ENCODE results near the gene BNC2.
"Not testable (repeated sequence)": the region's sequence is repeated elsewhere in the genome, so short reads cannot be mapped to it uniquely, and the experiment has no call there.

Gene BNC2

GRCh38 chr9:16545639-16546038 lies 324.8 kb downstream of the BNC2 start:
- DNase-seq (ENCODE audit: low spot score), result no peak

- no peak for DNase-seq (ENCODE audit: low spot score)
Observed at GRCh38 chr9:16544842-16545241, 325.6 kb downstream of the BNC2 start.

GRCh38 chr9:16543686-16544085 lies 326.8 kb downstream of the BNC2 start:
- no peak for DNase-seq (ENCODE audit: low spot score)

DNA sequence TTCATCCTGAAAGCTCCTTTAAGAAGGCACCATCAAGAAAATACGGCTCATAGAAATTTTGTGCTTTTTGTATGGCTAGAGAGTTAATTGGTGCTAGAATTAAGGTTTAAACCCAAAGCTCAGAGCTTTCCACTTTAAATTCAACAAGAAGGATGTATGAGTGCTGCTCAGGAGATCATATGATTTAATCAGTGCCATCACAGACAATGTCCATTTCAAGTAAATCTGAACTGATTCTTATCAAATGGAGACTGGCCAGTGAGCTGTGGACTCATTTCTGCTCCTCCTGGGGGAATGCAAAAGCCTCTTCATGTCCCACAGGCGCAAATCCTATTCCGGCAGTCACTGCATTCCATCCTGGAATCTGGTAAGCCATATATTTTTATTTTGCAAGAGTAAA lies 327.2 kb downstream of the BNC2 start:
- peak; percentile 55 for DNase-seq (ENCODE audit: low spot score)

- DNase-seq (ENCODE audit: low spot score), result no peak
Observed at GRCh38 chr9:16542290-16542689, 328.2 kb downstream of the BNC2 start.

DNA sequence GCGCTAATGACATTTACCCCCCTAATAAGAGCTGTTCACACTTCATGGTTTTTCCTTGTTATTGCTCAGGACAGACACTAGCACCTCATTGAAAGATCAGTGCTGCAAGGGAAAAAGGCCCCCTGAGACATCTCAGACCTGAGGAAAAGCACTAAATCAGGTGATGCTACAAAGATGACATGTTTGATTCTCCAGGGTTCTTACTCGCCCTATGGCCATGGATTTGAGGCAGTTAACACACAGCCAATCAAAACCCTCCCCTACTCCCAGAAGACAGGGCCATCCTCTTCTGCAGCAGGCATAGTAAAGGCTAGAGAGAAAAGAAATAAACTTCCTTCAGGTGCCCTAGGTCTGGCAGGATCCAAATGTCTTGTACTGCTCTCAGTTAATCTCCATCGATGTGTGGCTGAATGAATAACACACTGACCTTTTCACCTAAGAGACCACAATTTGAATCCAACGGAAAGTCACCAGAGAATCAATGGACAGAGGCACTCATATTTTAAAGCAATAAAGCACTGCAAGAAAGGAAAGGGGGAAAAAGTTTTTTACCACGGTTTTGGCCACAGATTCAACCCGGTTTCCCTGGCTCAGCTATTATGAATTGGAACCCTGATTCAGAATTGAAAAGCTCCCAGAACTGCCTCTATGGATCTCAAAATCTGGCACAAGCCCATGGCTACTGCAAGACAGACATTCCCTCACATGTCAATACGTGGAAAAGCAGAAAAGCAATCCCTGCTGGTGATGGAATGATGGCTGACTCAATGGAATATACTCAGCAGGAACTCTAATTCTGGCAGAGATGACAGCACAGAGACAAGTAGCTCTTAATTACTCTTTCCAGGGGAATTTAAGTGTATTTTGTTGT lies 329.5 kb downstream of the BNC2 start:
- peak; percentile 4 for DNase-seq (ENCODE audit: low spot score)

- DNase-seq (ENCODE audit: low spot score), result not testable (repeated sequence)
Observed at GRCh38 chr9:16539626-16540025, 330.8 kb downstream of the BNC2 start.

- no peak for DNase-seq (ENCODE audit: low spot score)
Observed at GRCh38 chr9:16535555-16535954, 334.9 kb downstream of the BNC2 start.

DNA sequence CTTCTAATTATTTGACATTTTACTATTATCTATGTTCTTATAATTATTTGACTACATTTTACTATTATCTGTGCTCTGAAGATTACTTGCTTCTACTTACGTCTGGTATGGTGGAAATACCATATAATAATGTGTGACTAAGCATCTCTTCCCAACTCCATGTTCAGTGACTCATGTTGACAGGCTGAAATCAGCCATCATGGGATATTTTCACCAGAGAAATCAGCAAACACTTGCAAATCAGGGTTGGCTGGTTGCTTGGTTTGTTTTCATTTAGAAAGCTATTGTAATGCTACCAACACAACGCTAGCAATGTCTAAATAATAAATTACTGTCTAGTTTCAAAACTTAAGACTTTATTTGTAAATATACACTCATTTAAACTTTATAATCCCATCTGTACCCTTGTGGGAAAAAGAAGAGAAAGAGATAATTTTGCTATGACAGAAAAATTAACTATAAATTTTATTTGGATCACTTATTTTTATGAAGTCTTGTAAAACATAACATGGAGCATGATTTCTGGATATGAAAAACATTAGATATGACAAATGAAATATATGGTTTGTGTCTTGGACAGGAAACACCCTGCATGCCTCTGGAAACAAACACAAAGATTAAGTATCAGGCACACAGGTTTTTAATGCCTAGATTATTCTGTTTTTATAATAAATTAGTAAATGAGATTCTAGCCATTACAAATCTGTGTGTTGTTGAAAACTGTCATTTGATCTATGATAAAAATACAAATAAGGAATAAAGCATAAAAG lies 337.6 kb downstream of the BNC2 start:
- DNase-seq (ENCODE audit: low spot score), result no peak

GRCh38 chr9:16532272-16532671 lies 338.2 kb downstream of the BNC2 start:
- no peak for DNase-seq (ENCODE audit: low spot score)

- DNase-seq (ENCODE audit: low spot score), result no peak
Observed at GRCh38 chr9:16530669-16531642, 339.5 kb downstream of the BNC2 start.

DNA sequence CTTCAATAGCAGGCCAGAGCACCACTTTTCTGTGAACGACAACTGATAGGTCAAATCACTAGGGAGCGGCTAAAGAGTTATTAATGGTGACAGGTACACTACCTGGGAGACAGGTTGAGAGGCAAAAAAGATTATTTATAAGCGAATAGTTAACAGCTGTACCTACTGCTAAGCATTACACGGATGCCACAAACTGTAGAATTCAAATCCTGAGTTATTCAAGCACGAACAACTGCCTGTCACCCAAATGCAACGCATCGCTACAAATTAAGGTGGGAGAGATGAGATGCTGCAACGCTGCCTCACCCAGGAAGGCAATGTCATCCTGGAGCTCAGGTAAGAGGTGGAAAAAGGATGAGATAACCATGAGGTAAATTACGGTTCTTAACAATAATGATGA lies 342.9 kb downstream of the BNC2 start:
- no peak for DNase-seq (ENCODE audit: low spot score)

DNA sequence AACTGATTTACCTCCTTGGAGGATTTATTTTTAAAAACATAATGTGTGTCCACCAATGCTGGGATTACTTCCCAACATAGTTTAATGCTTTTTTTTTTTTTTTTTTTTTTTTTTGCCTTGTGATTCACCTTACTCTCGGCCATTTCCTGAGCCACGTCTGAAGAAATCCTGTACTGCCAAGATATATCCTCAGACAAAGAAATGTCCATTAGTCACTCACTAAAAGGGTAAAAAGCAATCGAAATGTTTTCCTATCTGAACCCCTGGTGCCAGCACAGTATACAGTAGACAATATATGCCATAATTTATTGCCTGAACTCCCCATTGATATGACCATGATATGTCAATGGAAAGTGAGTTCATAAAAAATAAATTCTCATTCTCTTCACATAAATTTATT lies 344.1 kb downstream of the BNC2 start:
- no peak for DNase-seq (ENCODE audit: low spot score)

GRCh38 chr9:16524823-16525222 lies 345.6 kb downstream of the BNC2 start:
- no peak for DNase-seq (ENCODE audit: low spot score)

- no peak for DNase-seq (ENCODE audit: low spot score)
Observed at GRCh38 chr9:16524078-16524477, 346.4 kb downstream of the BNC2 start.

DNA sequence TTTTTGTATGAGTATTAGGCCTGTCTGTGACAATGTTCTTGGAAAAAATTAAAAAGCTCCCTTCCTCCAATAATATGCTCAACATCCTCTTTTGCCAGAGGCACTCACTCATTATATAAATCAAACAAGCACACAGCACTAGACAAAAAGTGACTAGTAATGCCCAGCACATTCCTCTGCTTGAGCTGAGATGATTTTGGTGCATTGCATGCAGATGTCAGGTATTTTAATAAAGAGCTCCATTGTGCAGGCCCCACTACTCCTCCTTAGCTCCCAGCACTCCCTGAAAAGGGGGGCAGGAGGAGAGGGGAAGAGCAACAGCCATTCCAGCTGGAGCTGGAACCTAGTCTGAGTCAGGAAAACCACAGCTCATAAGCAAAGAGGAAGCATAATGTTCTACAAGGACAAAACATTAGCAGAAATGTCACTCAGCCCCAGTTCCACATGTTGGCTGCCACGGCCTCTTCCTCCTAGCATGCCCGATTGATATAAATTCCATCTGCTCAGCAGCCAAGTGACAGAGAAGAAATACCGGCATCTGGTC lies 348.5 kb downstream of the BNC2 start:
- DNase-seq (ENCODE audit: low spot score), result no peak

DNA sequence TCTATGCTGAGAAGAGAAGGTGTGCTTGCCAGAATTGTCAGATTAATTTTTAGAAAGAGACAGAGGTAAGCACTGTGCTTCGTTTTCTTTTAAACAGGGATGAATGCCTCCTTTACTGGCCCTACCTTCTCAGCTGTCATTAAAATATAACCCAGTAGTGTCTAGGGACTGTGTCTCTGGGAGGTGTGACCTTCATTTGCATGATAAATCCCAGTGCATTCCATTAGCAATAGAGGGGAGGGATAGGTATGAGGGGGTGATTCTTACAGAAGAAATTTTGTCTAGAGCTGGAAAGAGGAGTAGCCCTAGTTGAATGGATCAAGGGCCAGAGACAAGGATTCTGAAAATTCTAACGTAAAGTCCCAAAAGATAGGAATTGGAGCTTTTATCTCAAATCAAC lies 351.5 kb downstream of the BNC2 start:
- no peak for DNase-seq (ENCODE audit: low spot score)

DNA sequence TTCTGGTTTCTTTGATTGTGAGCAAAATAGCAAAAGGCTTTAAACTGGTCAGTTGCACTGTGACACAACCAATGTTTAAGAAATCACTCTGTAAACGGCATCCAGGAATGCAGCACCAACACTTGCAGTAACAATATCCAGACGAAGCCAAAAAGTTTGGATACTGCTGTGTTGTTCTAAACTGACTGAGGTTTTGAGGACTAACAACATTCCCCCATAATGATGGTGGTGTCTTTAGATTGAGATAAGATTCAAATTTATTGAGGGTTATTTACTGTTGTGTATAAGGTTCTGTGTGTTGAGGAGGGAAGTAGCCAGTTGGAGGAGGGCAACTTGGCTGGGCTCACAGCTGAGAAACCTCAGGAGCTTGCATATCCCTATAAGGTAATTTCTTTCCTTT lies 353.6 kb downstream of the BNC2 start:
- no peak for DNase-seq (ENCODE audit: low spot score)

DNA sequence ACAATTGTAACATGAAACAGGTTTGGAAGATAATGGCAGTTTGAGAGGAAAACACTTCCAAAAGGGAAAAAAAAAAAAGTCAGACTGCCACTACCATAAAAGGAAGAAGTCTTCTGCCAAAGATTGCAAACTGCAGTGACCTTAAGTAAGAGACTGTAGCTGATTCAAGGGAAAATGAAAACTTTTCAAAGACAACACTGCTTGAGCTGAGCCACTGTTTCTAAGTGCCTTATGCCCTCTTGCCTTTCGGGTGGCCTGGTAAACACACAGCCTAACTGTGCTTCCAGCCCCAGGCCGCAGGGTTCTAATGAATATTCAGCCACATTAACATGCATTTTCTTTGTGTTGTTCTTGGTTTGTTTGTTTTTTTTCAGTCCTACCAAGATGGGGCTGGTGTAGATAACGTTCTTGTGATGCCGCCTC lies 354.6 kb downstream of the BNC2 start:
- peak; percentile 55 for DNase-seq (ENCODE audit: low spot score)

- DNase-seq (ENCODE audit: low spot score), result peak; percentile 85
Observed at GRCh38 chr9:16515207-16515606, 355.3 kb downstream of the BNC2 start.

GRCh38 chr9:16514131-16514530 lies 356.3 kb downstream of the BNC2 start:
- no peak for DNase-seq (ENCODE audit: low spot score)
